OCI-LY7 (cell line): ENCODE results near the gene SMAP2.

Experiments
- EZH2phosphoT487 ChIP-seq: fragments of 200-600 bp; sonication (generic); IDR thresholded peaks from 2 replicates; pipeline ENCODE4 v1.6.1; 2018; ENCODE audit warnings: low read depth, borderline replicate concordance, mild to moderate bottlenecking, mixed run types, antibody characterized with exemption, low read length, moderate library complexity, mixed read lengths
- TF ChIP-seq, protein P1 (sequence below): fragments of 200-600 bp; sonication (generic); conservative IDR thresholded peaks from 2 replicates; pipeline ENCODE4 v1.5.1; 2014; ENCODE audit warnings: mild to moderate bottlenecking, antibody characterized with exemption, low read length, moderate library complexity, mixed read lengths

DNA sequence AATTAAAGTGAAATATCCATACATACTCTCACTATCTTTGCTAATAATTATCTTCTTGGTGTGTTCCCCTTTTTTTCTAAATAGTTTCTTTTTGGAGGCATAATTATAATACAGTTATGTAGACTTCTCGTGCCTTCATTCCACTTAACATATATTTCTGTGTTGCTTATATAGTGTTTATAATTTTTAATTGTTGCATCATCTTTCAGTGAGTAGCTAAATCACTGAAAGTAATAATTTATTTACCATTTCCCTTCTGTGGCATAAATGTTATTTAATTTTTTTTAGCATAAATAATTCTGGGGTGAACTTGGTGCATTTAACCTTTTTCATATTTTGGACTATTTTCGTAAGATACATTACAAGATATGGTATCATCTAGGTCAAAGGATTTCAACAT is 38.3 kb downstream of the SMAP2 start:
- TF ChIP-seq, protein P1, sequence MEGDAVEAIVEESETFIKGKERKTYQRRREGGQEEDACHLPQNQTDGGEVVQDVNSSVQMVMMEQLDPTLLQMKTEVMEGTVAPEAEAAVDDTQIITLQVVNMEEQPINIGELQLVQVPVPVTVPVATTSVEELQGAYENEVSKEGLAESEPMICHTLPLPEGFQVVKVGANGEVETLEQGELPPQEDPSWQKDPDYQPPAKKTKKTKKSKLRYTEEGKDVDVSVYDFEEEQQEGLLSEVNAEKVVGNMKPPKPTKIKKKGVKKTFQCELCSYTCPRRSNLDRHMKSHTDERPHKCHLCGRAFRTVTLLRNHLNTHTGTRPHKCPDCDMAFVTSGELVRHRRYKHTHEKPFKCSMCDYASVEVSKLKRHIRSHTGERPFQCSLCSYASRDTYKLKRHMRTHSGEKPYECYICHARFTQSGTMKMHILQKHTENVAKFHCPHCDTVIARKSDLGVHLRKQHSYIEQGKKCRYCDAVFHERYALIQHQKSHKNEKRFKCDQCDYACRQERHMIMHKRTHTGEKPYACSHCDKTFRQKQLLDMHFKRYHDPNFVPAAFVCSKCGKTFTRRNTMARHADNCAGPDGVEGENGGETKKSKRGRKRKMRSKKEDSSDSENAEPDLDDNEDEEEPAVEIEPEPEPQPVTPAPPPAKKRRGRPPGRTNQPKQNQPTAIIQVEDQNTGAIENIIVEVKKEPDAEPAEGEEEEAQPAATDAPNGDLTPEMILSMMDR, result no peak
- TF ChIP-seq EZH2phosphoT487, result no peak
